Sigmoid colon (tissue), 7 donors: ENCODE results near the gene LUC7L3. TPM values are rescaled to one million over a fixed set of nuclear protein-coding genes. Genes with fewer than 3 reads are reported as not detected.
A peak's percentile ranks its signal among the peaks of the same experiment; 100 is the strongest.

Experiments used
- DNase-seq: peaks from one replicate; pipeline ENCODE4 v3.0.0-alpha.2; 2019
- H3K27ac ChIP-seq, 4 donors: fragments of 200-600 bp; sonication (generic); one replicate each; pipeline ENCODE4 v1.5.1; 2016 to 2019; ENCODE audit warnings: mild to moderate bottlenecking in 1 of 4
- H3K27me3 ChIP-seq, 3 donors: fragments of 200-600 bp; sonication (generic); one replicate each; pipeline ENCODE4 v1.5.1; 2019; ENCODE audit warnings: mild to moderate bottlenecking in 1 of 3
- H3K36me3 ChIP-seq, 4 donors: fragments of 200-600 bp; sonication (generic); one replicate each; pipeline ENCODE4 v1.5.1; 2016 to 2019
- H3K4me1 ChIP-seq, 4 donors: fragments of 200-600 bp; sonication (generic); one replicate each; pipeline ENCODE4 v1.5.1; 2017 to 2019
- H3K4me3 ChIP-seq, 4 donors: fragments of 200-600 bp; sonication (generic); one replicate each; pipeline ENCODE4 v1.5.1; 2017 to 2019; ENCODE audit warnings: mild to moderate bottlenecking in 2 of 4, moderate library complexity in 1 of 4
- H3K9me3 ChIP-seq, 4 donors: fragments of 200-600 bp in 3 of 4; sonication (generic) in 3 of 4; one replicate each; pipeline versions ENCODE4 v1.5.1 to v1.6.1; 2013 to 2019
- CTCF ChIP-seq, 4 experiments: fragments of 450-650 bp in 3 of 4; fragments of 200-600 bp in 1 of 4; IDR thresholded peaks; one replicate each; pipeline ENCODE4 v1.5.1; 2016 to 2019; ENCODE audit warnings: antibody characterized with exemption in 4 of 4, mild to moderate bottlenecking in 3 of 4, moderate library complexity in 2 of 4
- EP300 ChIP-seq, 4 donors: sonication (generic); formaldehyde crosslinking; IDR thresholded peaks; one replicate each; pipeline ENCODE4 v1.6.1; 2017; ENCODE audit warnings: antibody characterized with exemption in 4 of 4
- POLR2A ChIP-seq, 2 donors: fragments of 450-650 bp; IDR thresholded peaks; one replicate each; pipeline ENCODE4 v1.6.1; 2016; ENCODE audit warnings: antibody characterized with exemption in 2 of 2, mild to moderate bottlenecking in 2 of 2, moderate library complexity in 2 of 2
- POLR2AphosphoS5 ChIP-seq, 4 donors: sonication (generic); formaldehyde crosslinking; IDR thresholded peaks; one replicate each; pipeline ENCODE4 v1.6.1; 2017; ENCODE audit warnings: antibody characterized with exemption in 4 of 4
- WGBS, 2 donors: extraction: QIAGEN DNeasy Blood & Tissue Kit; methylation state at CpG; one replicate each; pipeline ENCODE4 v1.1.7; 2013; 5-methylcytosine and 5-hydroxymethylcytosine counted together
- intact Hi-C: fragments of 100-400 bp; cut with DNase I; formaldehyde crosslinking; loops from one replicate; pipeline ENCODE4 v1.15.1; 2023
- polyA plus RNA-seq, 3 donors: library from polyadenylated mRNA; stranded (reverse); fragments of 200-250 nt; gene quantifications; one replicate each; pipeline ENCODE4 v1.2.3, GENCODE V29; 2013
- total RNA-seq, 4 donors: library from RNA; depleted of rRNA; stranded (reverse); fragments of >200 nt; gene quantifications; one replicate each; pipeline ENCODE4 v1.1.0, GENCODE V29; 2016
- donor health status: healthy with polysubstance abuse.
- donor health status: Bipolar disorder and iron deficiency.
- donor health status: healthy.

The LUC7L3 gene
- total and polyA plus RNA-seq, 7 donors = 43.2 to 188 (median 71.4) TPM

GRCh38 chr17:50681263-50682200 is 37.9 kb upstream of the LUC7L3 start:
- DNase-seq = peak; percentile 82
- no peaks in the 10 kb centered on the region for H3K36me3 ChIP-seq
- no peak overlapping the region for H3K4me3 ChIP-seq
- WGBS, 2 donors = 57 to 59% methylated on average over 27 of the region's 27 CpGs
- H3K27me3 ChIP-seq = no peaks in the 10 kb centered on the region
- H3K9me3 ChIP-seq = no peaks in the 10 kb centered on the region
- TF ChIP-seq CTCF (IDR thresholded peaks at IDR 0.05) (peak; percentile 52 to 71 (median 64)), EP300 (IDR thresholded peaks at IDR 0.05) (no peak)
- peak overlapping the region in 2 of 4 donors; percentile 38 to 51 for H3K27ac ChIP-seq
- intact Hi-C loops = no loop called here
- peaks cover 0 to 24% (median 19%) of the 10 kb centered on the region in 4 donors for H3K4me1 ChIP-seq

DNA sequence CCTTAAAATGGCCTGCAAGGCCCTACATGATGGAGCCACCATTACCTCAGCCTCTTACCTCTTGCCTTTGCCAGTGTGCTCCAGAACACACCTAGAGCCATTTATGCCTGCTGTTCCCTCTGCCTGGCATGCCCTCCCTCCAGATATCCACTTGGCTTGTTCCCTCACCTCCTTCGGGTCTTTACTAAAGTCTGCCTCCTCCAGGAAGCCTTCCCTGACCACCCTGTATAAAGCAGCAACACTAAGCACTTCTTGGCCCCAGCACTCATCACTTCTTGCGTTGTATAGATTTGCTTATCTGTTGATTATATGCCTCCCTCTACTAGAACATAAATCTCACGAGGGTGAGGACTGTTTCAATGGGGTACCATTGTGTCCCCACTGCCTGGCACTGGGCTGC is 37.0 kb upstream of the LUC7L3 start:
- H3K27me3 ChIP-seq = no peaks in the 10 kb centered on the region
- H3K36me3 ChIP-seq = no peaks in the 10 kb centered on the region
- no peaks in the 10 kb centered on the region for H3K9me3 ChIP-seq
- 55 to 81% methylated on average over 3 of the region's 3 CpGs for WGBS, 2 donors
- H3K4me3 ChIP-seq = no peak overlapping the region
- TF ChIP-seq POLR2AphosphoS5 (IDR thresholded peaks at IDR 0.05) (no peak), CTCF (IDR thresholded peaks at IDR 0.05) (no peak), POLR2A (IDR thresholded peaks at IDR 0.05) (no peak), EP300 (IDR thresholded peaks at IDR 0.05) (no peak)
- intact Hi-C loops = no loop called here
- H3K27ac ChIP-seq = no peak overlapping the region
- peaks cover 0 to 33% (median 28%) of the 10 kb centered on the region in 4 donors for H3K4me1 ChIP-seq
- DNase-seq = no peak

GRCh38 chr17:50682938-50683337 is 36.5 kb upstream of the LUC7L3 start:
- H3K27ac ChIP-seq = no peak overlapping the region
- no peaks in the 10 kb centered on the region for H3K9me3 ChIP-seq
- TF ChIP-seq EP300 (IDR thresholded peaks at IDR 0.05) (no peak), CTCF (IDR thresholded peaks at IDR 0.05) (no peak), POLR2AphosphoS5 (IDR thresholded peaks at IDR 0.05) (no peak), POLR2A (IDR thresholded peaks at IDR 0.05) (no peak)
- no peak for DNase-seq
- H3K36me3 ChIP-seq = no peaks in the 10 kb centered on the region
- peaks cover 0 to 38% (median 33%) of the 10 kb centered on the region in 4 donors for H3K4me1 ChIP-seq
- no peaks in the 10 kb centered on the region for H3K27me3 ChIP-seq
- H3K4me3 ChIP-seq = no peak overlapping the region
- WGBS, 2 donors = 89 to 94% methylated on average over 3 of the region's 3 CpGs
- intact Hi-C loops = no loop called here

GRCh38 chr17:50683434-50684287 is 35.7 kb upstream of the LUC7L3 start:
- intact Hi-C loops = no loop called here
- no peak overlapping the region for H3K4me3 ChIP-seq
- peak; percentile 62 for DNase-seq
- no peak for TF ChIP-seq POLR2A (IDR thresholded peaks at IDR 0.05)
- no peak for TF ChIP-seq POLR2AphosphoS5 (IDR thresholded peaks at IDR 0.05)
- TF ChIP-seq CTCF (IDR thresholded peaks at IDR 0.05) = no peak
- TF ChIP-seq EP300 (IDR thresholded peaks at IDR 0.05) = no peak
- WGBS, 2 donors = 90 to 93% methylated on average over 28 of the region's 28 CpGs
- no peaks in the 10 kb centered on the region for H3K27me3 ChIP-seq
- peaks cover 0 to 42% (median 35%) of the 10 kb centered on the region in 4 donors for H3K4me1 ChIP-seq
- no peaks in the 10 kb centered on the region for H3K36me3 ChIP-seq
- no peak overlapping the region for H3K27ac ChIP-seq
- H3K9me3 ChIP-seq = no peaks in the 10 kb centered on the region
